Loucy (cell line): ENCODE data around the gene CIAO3.

Experiments used
- H2AFZ ChIP-seq: fragments of 200-600 bp; sonication (generic); 2 replicates; pipeline ENCODE4 v1.6.0; 2016; ENCODE audit warnings: antibody characterized with exemption, mild to moderate bottlenecking, low read length, moderate library complexity
- H3F3A ChIP-seq: fragments of 200-600 bp; 2 replicates; pipeline ENCODE4 v1.6.0; 2016; ENCODE audit warnings: antibody characterized with exemption, low read depth, mild to moderate bottlenecking
- H3K27me3 ChIP-seq: fragments of 200-600 bp; sonication (generic); 2 replicates; pipeline ENCODE4 v1.6.1; 2014; ENCODE audit warnings: low read length, mild to moderate bottlenecking; ENCODE audit not compliant: insufficient read depth, poor library complexity, severe bottlenecking
- H3K36me3 ChIP-seq: fragments of 200-600 bp; sonication (generic); 2 replicates; pipeline ENCODE4 v1.6.1; 2016; ENCODE audit warnings: low read length; ENCODE audit not compliant: insufficient read depth
- H3K4me1 ChIP-seq: fragments of 200-600 bp; sonication (generic); 2 replicates; pipeline ENCODE4 v1.5.1; 2014; ENCODE audit warnings: low read length, mild to moderate bottlenecking; ENCODE audit not compliant: insufficient read depth, poor library complexity, severe bottlenecking
- H3K4me2 ChIP-seq: fragments of 200-600 bp; sonication (generic); 2 replicates; pipeline ENCODE4 v1.6.0; 2014; ENCODE audit warnings: antibody characterized with exemption, low read length, low read depth, mild to moderate bottlenecking; ENCODE audit not compliant: poor library complexity, severe bottlenecking
- H3K4me3 ChIP-seq: fragments of 200-600 bp; sonication (generic); 2 replicates; pipeline ENCODE4 v1.5.1; 2014; ENCODE audit warnings: low read length, mild to moderate bottlenecking, mixed read lengths; ENCODE audit not compliant: poor library complexity, severe bottlenecking
- H3K79me2 ChIP-seq: fragments of 200-600 bp; sonication (generic); 2 replicates; pipeline ENCODE4 v1.6.1; 2014; ENCODE audit warnings: low read length; ENCODE audit not compliant: insufficient read depth
- H3K9ac ChIP-seq: fragments of 200-600 bp; sonication (generic); 2 replicates; pipeline ENCODE4 v1.6.0; 2014; ENCODE audit warnings: mild to moderate bottlenecking, low read depth, low read length, moderate library complexity; ENCODE audit not compliant: poor library complexity, severe bottlenecking
- H3K9me2 ChIP-seq: fragments of 200-600 bp; sonication (generic); replicated peaks from 2 replicates; pipeline ENCODE4 v1.6.1; 2016; ENCODE audit warnings: low read depth, low read length, mixed read lengths
- H3K9me3 ChIP-seq: fragments of 200-600 bp; sonication (generic); 2 replicates; pipeline ENCODE4 v1.6.1; 2014; ENCODE audit warnings: mild to moderate bottlenecking, antibody characterized with exemption, low read length, low read depth; ENCODE audit not compliant: insufficient read depth
- H4K20me1 ChIP-seq: fragments of 200-600 bp; sonication (generic); 2 replicates; pipeline ENCODE4 v1.6.0; 2014; ENCODE audit warnings: antibody characterized with exemption, low read length, mild to moderate bottlenecking; ENCODE audit not compliant: insufficient read depth, poor library complexity, severe bottlenecking
- CTCF ChIP-seq: fragments of 200-600 bp; sonication (generic); conservative IDR thresholded peaks from 2 replicates; pipeline ENCODE4 v1.5.1; 2014; ENCODE audit warnings: mild to moderate bottlenecking, antibody characterized with exemption, low read length
- EZH2phosphoT487 ChIP-seq: fragments of 200-600 bp; IDR thresholded peaks from 2 replicates; pipeline ENCODE4 v1.6.1; 2018; ENCODE audit warnings: antibody characterized with exemption, mild to moderate bottlenecking, moderate library complexity, borderline replicate concordance

CIAO3 gene

GRCh38 chr16:684961-685696 lies 55.7 kb downstream of the CIAO3 start:
- H3K27me3 ChIP-seq, result no peaks in the 10 kb centered on the region
- H3K36me3 ChIP-seq, result no peaks in the 10 kb centered on the region
- no peak for TF ChIP-seq EZH2phosphoT487
- H3K9me2 ChIP-seq, result no peaks in the 10 kb centered on the region
- H3K4me2 ChIP-seq, result no peak overlapping the region
- no peaks in the 10 kb centered on the region for H3F3A ChIP-seq
- peaks cover 2% of the 10 kb centered on the region for H4K20me1 ChIP-seq
- H3K79me2 ChIP-seq, result peaks cover 23% of the 10 kb centered on the region
- no peaks in the 10 kb centered on the region for H3K9me3 ChIP-seq
- no peak overlapping the region for H3K4me3 ChIP-seq
- H2AFZ ChIP-seq, result no peak overlapping the region
- H3K4me1 ChIP-seq, result peaks cover 9% of the 10 kb centered on the region
- H3K9ac ChIP-seq, result no peak overlapping the region

- Histone ChIP-seq H3K27me3 (no peaks in the 10 kb centered on the region), H3K9ac (no peak within 1 kb of the TSS), H3K4me1 (peaks cover 6% of the 10 kb centered on the region), H3K36me3 (no peaks in the 10 kb centered on the region), H3K4me2 (no peak within 1 kb of the TSS), H3K4me3 (no peak within 1 kb of the TSS), H4K20me1 (peaks cover 2% of the 10 kb centered on the region), H3K79me2 (peaks cover 17% of the 10 kb centered on the region; the same call in 1 of the 2 replicates), H2AFZ (no peak within 1 kb of the TSS), H3K9me2 (no peaks in the 10 kb centered on the region), H3K9me3 (no peaks in the 10 kb centered on the region), H3F3A (no peaks in the 10 kb centered on the region)
- no peak for TF ChIP-seq CTCF
- TF ChIP-seq EZH2phosphoT487, result no peak
Observed at GRCh38 chr16:684071-684794, 56.6 kb downstream of the CIAO3 start, which contains the start of gene JMJD8. Gene JMJD8 (minus strand): TSS chr16:684334. CDS start chr16:684319, 15 bp downstream.

GRCh38 chr16:683396-684070 lies 57.3 kb downstream of the CIAO3 start:
- no peaks in the 10 kb centered on the region for H3F3A ChIP-seq
- H3K9ac ChIP-seq, result no peak overlapping the region
- H4K20me1 ChIP-seq, result peaks cover 2% of the 10 kb centered on the region
- no peak overlapping the region for H2AFZ ChIP-seq
- TF ChIP-seq CTCF, result no peak
- TF ChIP-seq EZH2phosphoT487, result no peak
- no peak overlapping the region for H3K4me3 ChIP-seq
- H3K9me3 ChIP-seq, result no peaks in the 10 kb centered on the region
- peaks cover 4% of the 10 kb centered on the region for H3K4me1 ChIP-seq
- H3K9me2 ChIP-seq, result no peaks in the 10 kb centered on the region
- H3K27me3 ChIP-seq, result no peaks in the 10 kb centered on the region
- H3K36me3 ChIP-seq, result no peaks in the 10 kb centered on the region
- no peak overlapping the region for H3K4me2 ChIP-seq
- H3K79me2 ChIP-seq, result peaks cover 16% of the 10 kb centered on the region; the same call in 1 of the 2 replicates
